Right renal pelvis (tissue), 4 donors: Measurements from ENCODE around the gene RASAL1. TPM values are rescaled to one million over a fixed set of nuclear protein-coding genes. Genes with fewer than 3 reads are reported as not detected.

Experiments used
- DNase-seq, 4 donors: peaks; one replicate each; pipeline ENCODE4 v3.0.0-alpha.2; 2013; ENCODE audit warnings: low read depth in 4 of 4, low spot score in 3 of 4, missing footprints in 1 of 4
- polyA plus RNA-seq, 4 donors: library from polyadenylated mRNA; unstranded; fragments of 120-200 nt; gene quantifications; one replicate each; pipeline ENCODE4 v1.2.1, GENCODE V29; 2013; ENCODE audit not compliant: insufficient read length in 4 of 4

RASAL1 gene
- polyA plus RNA-seq, 4 donors: 7.7 to 11.6 (median 10.3) TPM

- no peak for DNase-seq
Measured at GRCh38 chr12:113062502-113063395, 72.8 kb downstream of the RASAL1 start.

GRCh38 chr12:113061061-113061694 is 74.4 kb downstream of the RASAL1 start:
- no peak for DNase-seq

GRCh38 chr12:113060336-113060960 is 75.1 kb downstream of the RASAL1 start:
- DNase-seq: no peak

GRCh38 chr12:113059071-113059595 is 76.4 kb downstream of the RASAL1 start:
- no peak for DNase-seq

GRCh38 chr12:113058553-113058952 is 77.0 kb downstream of the RASAL1 start:
- DNase-seq: no peak

- no peak for DNase-seq
Measured at GRCh38 chr12:113057565-113058485, 77.7 kb downstream of the RASAL1 start.

- DNase-seq: no peak
Measured at GRCh38 chr12:113056631-113057488, 78.7 kb downstream of the RASAL1 start, which contains the start of gene DTX1. Gene DTX1, plus strand, starts transcription at chr12:113056730. Its CDS starts 1,463 bp downstream, at chr12:113058193.

GRCh38 chr12:113056381-113056630 is 79.3 kb downstream of the RASAL1 start:
- DNase-seq: no peak

GRCh38 chr12:113055594-113056380 is 79.8 kb downstream of the RASAL1 start:
- DNase-seq: no peak

- no peak for DNase-seq
Measured at GRCh38 chr12:113054948-113055486, 80.5 kb downstream of the RASAL1 start.

- no peak for DNase-seq
Measured at GRCh38 chr12:113052326-113052725, 83.2 kb downstream of the RASAL1 start.

- DNase-seq: no peak
Measured at GRCh38 chr12:113051759-113052158, 83.8 kb downstream of the RASAL1 start.

- DNase-seq: no peak
Measured at GRCh38 chr12:113050795-113051194, 84.8 kb downstream of the RASAL1 start.

- DNase-seq: peak in 2 of 4 donors; percentile 44 to 49
Measured at GRCh38 chr12:113049976-113050742, 85.4 kb downstream of the RASAL1 start.
